Stomach (tissue), 9 donors: Measurements from ENCODE around the gene AJM1. TPM values are rescaled to one million over a fixed set of nuclear protein-coding genes. Genes with fewer than 3 reads are reported as not detected.
A peak's percentile ranks its signal among the peaks of the same experiment; 100 is the strongest.

Source experiments
- DNase-seq, 2 donors: peaks; one replicate each; pipeline versions ENCODE4 v3.0.0 to v3.0.0-alpha.2; 2013 to 2019
- H3K27ac ChIP-seq, 5 donors: fragments of 200-600 bp in 4 of 5; sonication (generic) in 4 of 5; one replicate each; pipeline ENCODE4 v1.5.1; 2013 to 2019; ENCODE audit warnings: mild to moderate bottlenecking in 1 of 5, moderate library complexity in 1 of 5
- H3K27me3 ChIP-seq, 3 donors: fragments of 200-600 bp; sonication (generic); one replicate each; pipeline ENCODE4 v1.5.1; 2017 to 2019; ENCODE audit warnings: mixed run types in 1 of 3
- H3K36me3 ChIP-seq, 4 donors: fragments of 200-600 bp; sonication (generic); 1 replicate in 3 of 4; 2 replicates in 1 of 4; pipeline ENCODE4 v1.5.1; 2016 to 2019
- H3K4me1 ChIP-seq, 4 donors: fragments of 200-600 bp; sonication (generic); one replicate each; pipeline ENCODE4 v1.5.1; 2016 to 2019
- H3K4me3 ChIP-seq, 4 donors: fragments of 200-600 bp; sonication (generic) in 3 of 4; one replicate each; pipeline ENCODE4 v1.5.1; 2016 to 2019; ENCODE audit warnings: mild to moderate bottlenecking in 1 of 4
- H3K9me3 ChIP-seq, 4 donors: fragments of 200-600 bp; sonication (generic); one replicate each; pipeline ENCODE4 v1.5.1; 2016 to 2019
- EP300 ChIP-seq: sonication (generic); formaldehyde crosslinking; IDR thresholded peaks from one replicate; pipeline ENCODE4 v1.6.1; 2017; ENCODE audit warnings: antibody characterized with exemption
- POLR2A ChIP-seq, 4 donors: fragments of 450-650 bp; IDR thresholded peaks; one replicate each; pipeline ENCODE4 v1.6.1; 2016; ENCODE audit warnings: antibody characterized with exemption in 4 of 4, control low read depth in 2 of 4, mild to moderate bottlenecking in 1 of 4, moderate library complexity in 1 of 4
- POLR2AphosphoS5 ChIP-seq, 3 donors: sonication (generic); formaldehyde crosslinking; IDR thresholded peaks; one replicate each; pipeline ENCODE4 v1.6.1; 2016; ENCODE audit warnings: antibody characterized with exemption in 3 of 3
- WGBS, 5 donors: extraction: QIAGEN DNeasy Blood & Tissue Kit in 3 of 5; methylation state at CpG; one replicate each; pipeline versions ENCODE4 v1.1.5 to v1.1.7; 2013 to 2018; 5-methylcytosine and 5-hydroxymethylcytosine counted together
- intact Hi-C: fragments of 100-400 bp; cut with DNase I; formaldehyde crosslinking; loops from one replicate; pipeline ENCODE4 v1.15.1; 2023; ENCODE audit warnings: low total_unique reads
- polyA plus RNA-seq, 3 donors: library from polyadenylated mRNA; stranded (reverse); fragments of 200-250 nt; gene quantifications; one replicate each; pipeline ENCODE4 v1.2.3, GENCODE V29; 2013
- total RNA-seq, 5 donors: library from RNA; depleted of rRNA; stranded (reverse); fragments of >200 nt; gene quantifications; one replicate each; pipeline versions ENCODE4 v1.1.0 to v1.2.3, GENCODE V29; 2014 to 2016
- TF ChIP-seq, protein P1 (sequence below), 7 experiments: fragments of 450-650 bp in 4 of 7; fragments of 200-600 bp in 3 of 7; sonication (generic) in 3 of 7; IDR thresholded peaks; one replicate each; pipeline ENCODE4 v1.5.1; 2016 to 2019; ENCODE audit warnings: antibody characterized with exemption in 7 of 7, control low read depth in 2 of 7, mild to moderate bottlenecking in 1 of 7
- donor health status: healthy with polysubstance abuse.
- donor health status: Bipolar disorder and iron deficiency.
- donor health status: healthy.

The AJM1 gene
- total and polyA plus RNA-seq, 8 donors = 0.46 to 37.4 (median 2.6) TPM

DNA sequence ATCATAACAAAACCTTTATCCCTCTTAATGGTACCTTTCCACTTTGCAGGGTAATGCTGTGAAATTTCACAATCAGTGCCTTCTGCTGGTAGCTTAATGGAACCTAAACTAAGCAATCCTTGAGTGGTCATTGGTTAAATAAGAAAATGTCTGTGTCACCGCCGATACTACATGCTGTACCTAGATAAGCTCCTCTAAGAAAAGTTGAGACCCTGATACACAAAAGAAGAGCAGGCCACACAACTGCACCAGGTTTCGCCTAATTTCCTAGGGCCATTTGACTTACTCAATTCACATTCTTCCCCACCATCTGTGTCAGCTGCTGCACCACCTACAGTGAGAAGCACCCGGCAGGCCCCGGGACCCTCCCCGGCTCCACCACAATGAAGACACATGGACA is 32.9 kb downstream of the AJM1 start:
- H3K4me1 ChIP-seq = no peaks in the 10 kb centered on the region
- DNase-seq = no peak
- intact Hi-C loops = no loop called here
- H3K27me3 ChIP-seq = no peaks in the 10 kb centered on the region
- 85 to 93% (median 90%) methylated on average over 6 of the region's 6 CpGs for WGBS, 5 donors
- H3K36me3 ChIP-seq = no peaks in the 10 kb centered on the region
- TF ChIP-seq POLR2A (IDR thresholded peaks at IDR 0.05) (no peak), POLR2AphosphoS5 (IDR thresholded peaks at IDR 0.05) (no peak), EP300 (no peak)
- TF ChIP-seq, protein P1, sequence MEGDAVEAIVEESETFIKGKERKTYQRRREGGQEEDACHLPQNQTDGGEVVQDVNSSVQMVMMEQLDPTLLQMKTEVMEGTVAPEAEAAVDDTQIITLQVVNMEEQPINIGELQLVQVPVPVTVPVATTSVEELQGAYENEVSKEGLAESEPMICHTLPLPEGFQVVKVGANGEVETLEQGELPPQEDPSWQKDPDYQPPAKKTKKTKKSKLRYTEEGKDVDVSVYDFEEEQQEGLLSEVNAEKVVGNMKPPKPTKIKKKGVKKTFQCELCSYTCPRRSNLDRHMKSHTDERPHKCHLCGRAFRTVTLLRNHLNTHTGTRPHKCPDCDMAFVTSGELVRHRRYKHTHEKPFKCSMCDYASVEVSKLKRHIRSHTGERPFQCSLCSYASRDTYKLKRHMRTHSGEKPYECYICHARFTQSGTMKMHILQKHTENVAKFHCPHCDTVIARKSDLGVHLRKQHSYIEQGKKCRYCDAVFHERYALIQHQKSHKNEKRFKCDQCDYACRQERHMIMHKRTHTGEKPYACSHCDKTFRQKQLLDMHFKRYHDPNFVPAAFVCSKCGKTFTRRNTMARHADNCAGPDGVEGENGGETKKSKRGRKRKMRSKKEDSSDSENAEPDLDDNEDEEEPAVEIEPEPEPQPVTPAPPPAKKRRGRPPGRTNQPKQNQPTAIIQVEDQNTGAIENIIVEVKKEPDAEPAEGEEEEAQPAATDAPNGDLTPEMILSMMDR (IDR thresholded peaks at IDR 0.05) = no peak
- peaks cover 0 to 4% (median 0%) of the 10 kb centered on the region in 4 donors for H3K9me3 ChIP-seq
- no peak overlapping the region for H3K4me3 ChIP-seq
- H3K27ac ChIP-seq = no peak overlapping the region

DNA sequence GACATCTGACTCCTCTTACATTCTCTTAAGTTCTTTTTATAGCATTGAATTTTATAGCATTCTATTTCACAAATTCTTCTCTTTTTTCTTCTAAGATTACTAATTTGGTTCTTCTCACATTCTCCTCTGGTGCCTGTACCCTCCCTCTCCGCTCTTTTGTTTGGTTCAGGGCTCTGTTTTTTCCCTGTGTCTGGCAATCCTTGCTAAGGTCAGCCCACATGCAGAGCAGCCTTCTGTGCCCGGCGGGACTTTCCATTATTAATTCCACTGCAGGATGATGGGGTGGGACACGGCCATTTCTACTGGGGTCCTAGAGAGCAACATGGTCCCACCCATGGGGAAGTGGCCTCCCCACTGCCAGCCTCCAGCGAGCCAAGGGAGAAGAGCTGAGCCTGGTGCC is 34.2 kb downstream of the AJM1 start:
- Histone ChIP-seq H3K27me3 (no peaks in the 10 kb centered on the region), H3K4me1 (peaks cover under 1 to 5% (median 2%) of the 10 kb centered on the region in 4 donors), H3K9me3 (peaks cover 0 to 4% (median 0%) of the 10 kb centered on the region in 4 donors), H3K27ac (no peak overlapping the region), H3K36me3 (no peaks in the 10 kb centered on the region), H3K4me3 (no peak overlapping the region)
- DNase-seq = no peak
- 84 to 93% (median 88%) methylated on average over 5 of the region's 5 CpGs for WGBS, 5 donors
- intact Hi-C loops = no loop called here
- no peak for TF ChIP-seq POLR2AphosphoS5 (IDR thresholded peaks at IDR 0.05)
- no peak for TF ChIP-seq POLR2A (IDR thresholded peaks at IDR 0.05)
- no peak for TF ChIP-seq EP300
- TF ChIP-seq, protein P1 (IDR thresholded peaks at IDR 0.05) = no peak

DNA sequence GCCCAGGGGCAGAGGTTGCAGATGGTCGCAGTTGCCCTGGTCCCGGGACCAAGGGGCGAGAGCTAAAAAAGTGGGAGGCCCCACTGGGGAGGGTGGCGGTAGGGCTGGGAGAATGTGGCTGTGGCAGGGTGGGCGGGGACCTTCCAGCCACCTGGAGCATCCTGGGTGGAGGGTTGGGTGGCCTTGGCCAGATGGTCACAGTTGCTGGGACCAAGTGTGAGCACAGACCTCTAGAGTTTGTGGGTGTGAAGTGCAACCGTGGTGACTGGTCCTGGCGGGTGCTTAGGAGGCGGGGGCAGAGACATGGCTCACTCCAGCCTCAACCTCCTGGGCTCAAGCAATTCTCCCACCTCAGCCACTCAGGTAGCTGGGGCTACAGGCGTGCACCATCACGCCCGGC is 38.4 kb downstream of the AJM1 start:
- no peaks in the 10 kb centered on the region for H3K36me3 ChIP-seq
- no peaks in the 10 kb centered on the region for H3K9me3 ChIP-seq
- H3K27me3 ChIP-seq = no peaks in the 10 kb centered on the region
- no peak for DNase-seq
- H3K4me3 ChIP-seq = no peak overlapping the region
- 79 to 91% (median 85%) methylated on average over 9 to 11 of the region's 11 CpGs for WGBS, 5 donors
- TF ChIP-seq, protein P1 (IDR thresholded peaks at IDR 0.05) = no peak
- no peak for TF ChIP-seq POLR2A (IDR thresholded peaks at IDR 0.05)
- TF ChIP-seq EP300 = no peak
- TF ChIP-seq POLR2AphosphoS5 (IDR thresholded peaks at IDR 0.05) = no peak
- H3K4me1 ChIP-seq = peaks cover 18 to 35% (median 22%) of the 10 kb centered on the region in 4 donors
- H3K27ac ChIP-seq = no peak overlapping the region
- intact Hi-C loops = no loop called here

DNA sequence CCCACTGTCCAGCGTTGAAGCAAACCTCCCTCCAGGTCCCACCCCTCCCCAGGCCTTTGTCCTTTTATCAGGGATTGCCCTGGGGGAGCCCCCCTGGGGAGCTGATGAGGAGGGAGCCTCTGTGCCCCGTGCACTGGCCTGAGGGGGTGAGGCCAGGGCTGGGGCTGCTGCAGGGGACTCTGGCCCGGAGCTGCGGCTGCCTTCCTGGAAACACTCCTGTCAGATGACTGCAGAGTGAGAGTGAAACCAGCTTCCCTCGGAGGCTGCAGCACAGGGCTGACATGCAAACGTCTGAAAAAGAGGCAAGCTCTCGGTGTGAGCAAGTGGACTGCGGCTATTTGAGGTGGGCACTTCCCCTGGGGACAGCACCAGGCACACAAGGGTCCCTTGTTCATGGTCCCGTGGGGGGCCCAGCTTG is 39.4 kb downstream of the AJM1 start:
- Histone ChIP-seq H3K27me3 (no peaks in the 10 kb centered on the region), H3K27ac (peak overlapping the region; percentile 35 to 74 (median 66)), H3K4me3 (peak overlapping the region in 3 of 4 donors; percentile 22 to 35 (median 28)), H3K4me1 (peaks cover 21 to 40% (median 26%) of the 10 kb centered on the region in 4 donors), H3K36me3 (no peaks in the 10 kb centered on the region), H3K9me3 (no peaks in the 10 kb centered on the region)
- no peak for TF ChIP-seq POLR2A (IDR thresholded peaks at IDR 0.05)
- TF ChIP-seq, protein P1 (IDR thresholded peaks at IDR 0.05) = no peak
- TF ChIP-seq POLR2AphosphoS5 (IDR thresholded peaks at IDR 0.05) = no peak
- TF ChIP-seq EP300 = no peak
- intact Hi-C loops = no loop called here
- peak; percentile 61 to 79 for DNase-seq
- 6 to 26% (median 9%) methylated on average over 4 to 9 of the region's 9 CpGs for WGBS, 5 donors
